Spleen (tissue), 11 donors: ENCODE results near the gene GRIK4. TPM values are rescaled to one million over a fixed set of nuclear protein-coding genes. Genes with fewer than 3 reads are reported as not detected.

Experiments used
- DNase-seq: peaks from one replicate; pipeline ENCODE4 v3.0.0-alpha.2; 2020
- H3K27ac ChIP-seq, 8 donors: fragments of 200-600 bp; sonication (generic) in 7 of 8; 1 replicate in 4 of 8; 2 replicates in 4 of 8; pipeline versions ENCODE4 v1.5.0 to v1.8.0; 2016 to 2021; ENCODE audit warnings: inconsistent platforms in 4 of 8, mild to moderate bottlenecking in 4 of 8, moderate library complexity in 1 of 8
- H3K27me3 ChIP-seq, 7 donors: fragments of 200-600 bp; sonication (generic) in 6 of 7; replicated peaks in 1 of 7; 1 replicate in 4 of 7; 2 replicates in 3 of 7; pipeline versions ENCODE4 v1.5.0 to v1.8.0; 2016 to 2021; ENCODE audit warnings: inconsistent platforms in 3 of 7, mild to moderate bottlenecking in 1 of 7
- H3K36me3 ChIP-seq, 6 donors: fragments of 200-600 bp; sonication (generic) in 5 of 6; 1 replicate in 4 of 6; 2 replicates in 2 of 6; pipeline versions ENCODE4 v1.5.0 to v1.8.0; 2016 to 2021; ENCODE audit warnings: inconsistent platforms in 2 of 6
- H3K4me1 ChIP-seq, 6 donors: fragments of 200-600 bp; sonication (generic) in 5 of 6; 1 replicate in 3 of 6; 2 replicates in 3 of 6; pipeline versions ENCODE4 v1.5.0 to v1.8.0; 2016 to 2021; ENCODE audit warnings: inconsistent platforms in 3 of 6
- H3K4me3 ChIP-seq, 8 donors: fragments of 200-600 bp; sonication (generic) in 7 of 8; 1 replicate in 4 of 8; 2 replicates in 4 of 8; pipeline versions ENCODE4 v1.5.0 to v1.8.0; 2016 to 2021; ENCODE audit warnings: inconsistent platforms in 4 of 8, mild to moderate bottlenecking in 4 of 8, moderate library complexity in 2 of 8
- H3K9me3 ChIP-seq, 8 donors: fragments of 200-600 bp; sonication (generic) in 7 of 8; 1 replicate in 4 of 8; 2 replicates in 4 of 8; pipeline versions ENCODE4 v1.5.0 to v1.8.0; 2016 to 2021; ENCODE audit warnings: inconsistent platforms in 4 of 8
- CTCF ChIP-seq, 11 experiments: fragments of 200-600 bp in 7 of 11; fragments of 450-650 bp in 4 of 11; sonication (generic) in 4 of 11; IDR thresholded peaks in 8 of 11; conservative IDR thresholded peaks in 3 of 11; 1 replicate in 7 of 11; 2 replicates in 4 of 11; pipeline versions ENCODE4 v1.4.0 to v1.8.0; 2016 to 2021; ENCODE audit warnings: antibody characterized with exemption in 11 of 11, inconsistent platforms in 4 of 11, mild to moderate bottlenecking in 1 of 11
- POLR2A ChIP-seq, 3 donors: fragments of 450-650 bp; IDR thresholded peaks; one replicate each; pipeline ENCODE4 v1.5.1; 2017; ENCODE audit warnings: antibody characterized with exemption in 3 of 3, mild to moderate bottlenecking in 1 of 3
- POLR2AphosphoS5 ChIP-seq, 3 donors: sonication (generic); formaldehyde crosslinking; IDR thresholded peaks; one replicate each; pipeline ENCODE4 v1.5.1; 2017; ENCODE audit warnings: antibody characterized with exemption in 3 of 3
- WGBS, 5 donors: extraction: QIAGEN DNeasy Blood & Tissue Kit in 3 of 5; methylation state at CpG; one replicate each; pipeline versions ENCODE4 v1.1.5 to v1.1.7; 2013 to 2018; 5-methylcytosine and 5-hydroxymethylcytosine counted together
- intact Hi-C: fragments of 100-400 bp; cut with DNase I; formaldehyde crosslinking; loops from one replicate; pipeline ENCODE4 v1.15.0; 2023; ENCODE audit warnings: low total_unique reads
- polyA plus RNA-seq, 3 donors: library from polyadenylated mRNA; stranded (reverse); fragments of 200-250 nt; gene quantifications; one replicate each; pipeline ENCODE4 v1.2.1, GENCODE V29; 2013
- total RNA-seq, 7 donors: library from RNA; depleted of rRNA in 3 of 7; stranded (reverse); fragments of >200 nt in 3 of 7; fragmentation: NEBNext Ultra II Directional in 4 of 7; extraction: Animal tissue kit (Norgen Biotek cat#: 25700) in 4 of 7; gene quantifications; one replicate each; pipeline versions ENCODE4 v1.1.0 to v1.2.1, GENCODE V29; 2016 to 2021
- donor health status: healthy with polysubstance abuse.
- donor health status: DM: no; HTN: no; CAD: no; lungs with moderate emphysema.
- donor health status: DM: no; HTN: no; CAD: no.
- donor health status: Bipolar disorder and iron deficiency.
- donor health status: healthy.
- donor health status: DM: no; HTN: no; CAD: no.
- donor health status: DM: yes; HTN: yes; CAD: no.

Gene GRIK4
- total and polyA plus RNA-seq, 10 donors, result 0.04 to 2.4 (median 0.59) TPM

GRCh38 chr11:120537996-120538395, 26.4 kb downstream of the GRIK4 start:
- H3K4me1 ChIP-seq, result peaks cover 0 to 5% (median 0%) of the 10 kb centered on the region in 6 donors
- 91 to 96% (median 93%) methylated on average over 12 of the region's 12 CpGs for WGBS, 5 donors
- H3K27me3 ChIP-seq, result peaks cover 0 to 9% (median 0%) of the 10 kb centered on the region in 7 donors
- H3K9me3 ChIP-seq, result peaks cover 0 to 10% (median 0%) of the 10 kb centered on the region in 8 donors
- intact Hi-C loops, result no loop called here
- DNase-seq, result no peak
- no peak overlapping the region for H3K27ac ChIP-seq
- no peak overlapping the region for H3K4me3 ChIP-seq
- no peak for TF ChIP-seq POLR2A (IDR thresholded peaks at IDR 0.05)
- H3K36me3 ChIP-seq, result no peaks in the 10 kb centered on the region

DNA sequence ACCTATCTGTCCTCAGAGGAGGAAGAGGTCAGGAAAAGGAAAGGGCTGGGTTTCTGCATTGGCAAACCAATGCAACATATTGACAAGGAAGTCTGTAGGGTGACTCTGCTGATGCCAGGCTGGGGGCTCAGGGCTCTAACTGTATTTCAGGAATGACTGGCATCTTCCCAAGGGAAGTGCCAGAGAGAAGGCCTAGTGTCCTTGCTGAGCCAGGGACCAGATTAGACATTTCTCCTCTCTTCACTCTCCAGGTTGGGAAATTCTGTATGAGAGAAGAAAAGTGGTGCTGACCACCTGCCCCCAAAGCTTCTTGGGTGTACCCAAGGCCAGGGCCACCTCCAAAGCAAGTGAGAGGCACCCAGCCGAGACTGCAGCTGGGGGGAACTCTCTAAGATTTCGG, 27.2 kb downstream of the GRIK4 start:
- intact Hi-C loops, result no loop called here
- Histone ChIP-seq H3K4me3 (no peak overlapping the region), H3K9me3 (peaks cover 0 to 10% (median 0%) of the 10 kb centered on the region in 8 donors), H3K27ac (no peak overlapping the region), H3K27me3 (peaks cover 0 to 6% (median 0%) of the 10 kb centered on the region in 7 donors), H3K4me1 (peaks cover 0 to 5% (median 0%) of the 10 kb centered on the region in 6 donors), H3K36me3 (no peaks in the 10 kb centered on the region)
- TF ChIP-seq POLR2A (IDR thresholded peaks at IDR 0.05), result no peak
- no peak for TF ChIP-seq POLR2AphosphoS5 (IDR thresholded peaks at IDR 0.05)
- TF ChIP-seq CTCF (IDR thresholded peaks at IDR 0.05 in 8 of 11, conservative IDR thresholded peaks at IDR 0.05 in 3 of 11), result no peak
- 61 to 86% (median 69%) methylated on average over 2 of the region's 2 CpGs for WGBS, 5 donors
- DNase-seq, result no peak

DNA sequence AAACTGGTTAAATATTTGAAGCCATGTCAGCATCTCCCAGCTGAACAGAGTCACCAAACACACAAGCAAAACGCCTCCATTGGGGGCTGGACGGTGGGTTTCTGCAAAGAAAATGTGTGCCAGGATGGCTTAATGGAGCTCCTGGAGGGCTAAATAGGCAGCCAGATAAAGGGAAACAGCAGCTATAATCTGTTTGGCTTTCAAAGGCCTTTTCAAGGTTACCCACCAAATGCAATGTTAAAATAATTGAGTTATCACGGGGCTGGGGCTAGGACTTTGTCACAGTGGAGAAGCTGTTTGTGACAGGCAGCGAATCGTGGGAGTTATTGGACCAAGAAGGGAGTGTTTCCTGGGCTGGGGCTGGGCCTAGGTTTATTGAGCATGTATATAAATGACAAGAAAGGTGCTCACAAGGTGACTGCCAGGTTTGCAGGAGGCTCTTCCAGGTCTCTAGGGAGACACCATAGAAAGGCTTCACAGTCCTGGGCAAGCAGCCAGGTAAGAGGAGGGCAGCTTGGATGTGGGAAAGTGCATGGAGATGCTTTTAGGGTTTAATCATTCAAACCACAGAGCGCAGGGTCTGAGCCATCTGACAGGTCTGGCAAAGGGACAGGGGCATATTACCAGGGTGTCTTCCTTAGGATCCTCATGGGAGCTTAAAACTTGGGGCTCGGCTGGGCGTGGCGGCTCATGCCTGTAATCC, 28.3 kb downstream of the GRIK4 start:
- H3K9me3 ChIP-seq, result peaks cover 0 to 10% (median 0%) of the 10 kb centered on the region in 8 donors
- H3K27ac ChIP-seq, result no peak overlapping the region
- H3K4me3 ChIP-seq, result no peak overlapping the region
- 82 to 89% (median 86%) methylated on average over 9 of the region's 9 CpGs for WGBS, 5 donors
- DNase-seq, result no peak
- H3K27me3 ChIP-seq, result peaks cover 0 to 1% (median 0%) of the 10 kb centered on the region in 7 donors
- peaks cover 0 to 5% (median 0%) of the 10 kb centered on the region in 6 donors for H3K4me1 ChIP-seq
- TF ChIP-seq POLR2A (IDR thresholded peaks at IDR 0.05) (no peak), CTCF (IDR thresholded peaks at IDR 0.05 in 8 of 11, conservative IDR thresholded peaks at IDR 0.05 in 3 of 11) (no peak), POLR2AphosphoS5 (IDR thresholded peaks at IDR 0.05) (no peak)
- no peaks in the 10 kb centered on the region for H3K36me3 ChIP-seq
- intact Hi-C loops, result no loop called here

DNA sequence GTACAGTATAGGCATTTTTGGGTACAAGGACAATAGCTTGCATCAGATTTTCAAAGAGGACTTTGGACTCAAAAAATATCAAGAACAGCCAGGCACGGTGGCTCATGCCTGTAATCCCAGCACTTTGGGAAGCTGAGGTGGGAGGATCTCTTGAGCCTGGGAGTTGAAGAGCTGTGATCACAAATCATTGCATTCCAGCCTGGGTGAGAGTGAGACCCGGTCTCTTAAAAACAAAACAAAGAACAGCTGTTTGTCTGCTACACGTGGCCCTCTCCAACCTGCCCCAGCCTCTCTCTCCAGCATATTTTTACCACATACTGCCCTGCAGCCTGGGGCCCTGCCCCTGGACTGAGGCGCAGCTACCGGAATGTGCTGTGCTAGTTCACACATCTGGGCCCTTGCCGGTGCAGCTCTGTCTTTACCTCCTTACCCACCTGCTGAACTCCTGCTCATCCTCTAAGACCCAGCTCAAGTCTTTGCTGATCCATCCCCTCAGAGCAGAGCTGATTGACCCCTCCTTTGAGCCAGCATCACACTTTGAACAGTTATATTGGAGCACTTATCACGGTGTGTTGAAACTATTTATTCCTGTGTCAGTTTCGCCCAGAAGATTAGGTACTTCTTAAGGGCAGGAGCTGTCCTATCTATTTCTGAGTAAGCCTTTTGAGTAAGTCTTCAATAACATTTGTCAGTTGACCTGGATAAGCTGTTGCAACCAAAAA, 29.4 kb downstream of the GRIK4 start:
- 72 to 85% (median 79%) methylated on average over 8 of the region's 8 CpGs for WGBS, 5 donors
- H3K4me3 ChIP-seq, result no peak overlapping the region
- no peaks in the 10 kb centered on the region for H3K36me3 ChIP-seq
- TF ChIP-seq POLR2AphosphoS5 (IDR thresholded peaks at IDR 0.05) (no peak), CTCF (IDR thresholded peaks at IDR 0.05 in 8 of 11, conservative IDR thresholded peaks at IDR 0.05 in 3 of 11) (no peak), POLR2A (IDR thresholded peaks at IDR 0.05) (no peak)
- H3K9me3 ChIP-seq, result peaks cover 0 to 10% (median 0%) of the 10 kb centered on the region in 8 donors
- no peak for DNase-seq
- no peak overlapping the region for H3K27ac ChIP-seq
- H3K27me3 ChIP-seq, result no peaks in the 10 kb centered on the region
- H3K4me1 ChIP-seq, result peaks cover 0 to 12% (median 3%) of the 10 kb centered on the region in 6 donors
- intact Hi-C loops, result no loop called here
